RWPE2 (cell line): Measurements from ENCODE around the gene PGS1.

Experiments
- ATAC-seq: fragments of 200-7000 bp; cut with Tn5 transposase; 3 replicates; pipeline ENCODE4 v1.9.1; 2021; ENCODE audit warnings: low read depth
- DNase-seq: peaks from one replicate; pipeline ENCODE4 v3.0.0-alpha.2; 2020; ENCODE audit warnings: low spot score
- H3K27ac ChIP-seq: fragments of 450-650 bp; 2 replicates; pipeline ENCODE4 v1.5.1; 2017; ENCODE audit warnings: mild to moderate bottlenecking; ENCODE audit not compliant: poor library complexity, severe bottlenecking
- H3K27me3 ChIP-seq: fragments of 250-450 bp; sonication (Bioruptor Pico); 2 replicates; pipeline ENCODE4 v1.5.1; 2021; ENCODE audit warnings: mild to moderate bottlenecking, moderate library complexity; ENCODE audit not compliant: insufficient read depth, poor library complexity, severe bottlenecking
- H3K36me3 ChIP-seq: fragments of 250-450 bp; sonication (Bioruptor Pico); 2 replicates; pipeline ENCODE4 v1.5.1; 2020; ENCODE audit warnings: low read depth, mild to moderate bottlenecking, moderate library complexity
- H3K4me1 ChIP-seq: fragments of 250-450 bp; sonication (Bioruptor Pico); 2 replicates; pipeline ENCODE4 v1.5.1; 2021; ENCODE audit warnings: mild to moderate bottlenecking, moderate library complexity; ENCODE audit not compliant: insufficient read depth, poor library complexity, severe bottlenecking
- H3K4me3 ChIP-seq: fragments of 250-450 bp; sonication (Bioruptor Pico); 2 replicates; pipeline ENCODE4 v1.5.1; 2021; ENCODE audit warnings: mild to moderate bottlenecking, moderate library complexity; ENCODE audit not compliant: severe bottlenecking
- H3K9me3 ChIP-seq: fragments of 250-450 bp; sonication (Bioruptor Pico); 2 replicates; pipeline ENCODE4 v1.5.1; 2021; ENCODE audit warnings: mild to moderate bottlenecking, moderate library complexity; ENCODE audit not compliant: severe bottlenecking
- TF ChIP-seq, protein P1 (sequence below): fragments of 450-650 bp; IDR thresholded peaks from one replicate; pipeline ENCODE4 v1.5.1; 2017; ENCODE audit warnings: mild to moderate bottlenecking, moderate library complexity; ENCODE audit not compliant: poor library complexity, severe bottlenecking

Gene PGS1

DNA sequence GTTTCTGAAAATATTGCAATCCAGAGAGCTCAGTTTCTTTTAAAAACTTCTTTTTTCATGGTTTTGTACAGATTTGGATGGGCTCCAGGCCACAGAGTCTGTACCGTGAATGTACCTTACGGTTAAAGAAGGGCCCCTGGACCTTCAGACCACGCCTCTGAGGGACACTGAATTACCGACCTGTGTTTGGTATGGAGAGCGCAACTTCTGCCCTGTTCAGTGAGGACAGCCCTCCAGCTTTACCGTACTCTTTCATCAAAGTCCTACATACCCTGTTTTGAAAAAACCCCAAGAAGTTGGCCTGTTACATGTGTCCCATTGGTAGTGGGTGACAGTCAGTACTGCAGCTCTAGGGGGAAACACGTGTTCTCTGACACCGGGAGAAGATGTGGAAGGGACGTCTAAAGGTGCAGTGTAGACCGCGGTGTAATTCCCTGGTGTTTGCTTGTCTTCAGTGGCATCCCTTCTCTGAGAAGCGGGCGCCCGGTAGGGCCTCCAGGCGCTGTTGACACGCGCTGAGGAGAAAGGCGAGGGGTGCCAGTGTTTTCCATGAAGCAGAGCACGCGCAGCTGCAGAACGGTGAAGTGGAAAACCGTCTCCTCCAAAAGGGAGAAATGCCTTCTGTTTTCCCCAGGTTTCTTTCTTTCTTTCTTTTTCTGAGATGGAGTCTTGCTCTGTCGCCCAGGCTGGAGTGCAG, 6.2 kb downstream of the PGS1 start:
- Histone ChIP-seq H3K27me3 (no peaks in the 10 kb centered on the region), H3K4me3 (no peak overlapping the region), H3K9me3 (no peaks in the 10 kb centered on the region), H3K27ac (peak overlapping the region; percentile 87), H3K4me1 (peaks cover 46% of the 10 kb centered on the region), H3K36me3 (peaks cover 17% of the 10 kb centered on the region)
- peak; percentile 7; the same call in 1 of the 3 replicates for ATAC-seq
- TF ChIP-seq, protein P1, sequence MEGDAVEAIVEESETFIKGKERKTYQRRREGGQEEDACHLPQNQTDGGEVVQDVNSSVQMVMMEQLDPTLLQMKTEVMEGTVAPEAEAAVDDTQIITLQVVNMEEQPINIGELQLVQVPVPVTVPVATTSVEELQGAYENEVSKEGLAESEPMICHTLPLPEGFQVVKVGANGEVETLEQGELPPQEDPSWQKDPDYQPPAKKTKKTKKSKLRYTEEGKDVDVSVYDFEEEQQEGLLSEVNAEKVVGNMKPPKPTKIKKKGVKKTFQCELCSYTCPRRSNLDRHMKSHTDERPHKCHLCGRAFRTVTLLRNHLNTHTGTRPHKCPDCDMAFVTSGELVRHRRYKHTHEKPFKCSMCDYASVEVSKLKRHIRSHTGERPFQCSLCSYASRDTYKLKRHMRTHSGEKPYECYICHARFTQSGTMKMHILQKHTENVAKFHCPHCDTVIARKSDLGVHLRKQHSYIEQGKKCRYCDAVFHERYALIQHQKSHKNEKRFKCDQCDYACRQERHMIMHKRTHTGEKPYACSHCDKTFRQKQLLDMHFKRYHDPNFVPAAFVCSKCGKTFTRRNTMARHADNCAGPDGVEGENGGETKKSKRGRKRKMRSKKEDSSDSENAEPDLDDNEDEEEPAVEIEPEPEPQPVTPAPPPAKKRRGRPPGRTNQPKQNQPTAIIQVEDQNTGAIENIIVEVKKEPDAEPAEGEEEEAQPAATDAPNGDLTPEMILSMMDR = no peak
- no peak for DNase-seq

DNA sequence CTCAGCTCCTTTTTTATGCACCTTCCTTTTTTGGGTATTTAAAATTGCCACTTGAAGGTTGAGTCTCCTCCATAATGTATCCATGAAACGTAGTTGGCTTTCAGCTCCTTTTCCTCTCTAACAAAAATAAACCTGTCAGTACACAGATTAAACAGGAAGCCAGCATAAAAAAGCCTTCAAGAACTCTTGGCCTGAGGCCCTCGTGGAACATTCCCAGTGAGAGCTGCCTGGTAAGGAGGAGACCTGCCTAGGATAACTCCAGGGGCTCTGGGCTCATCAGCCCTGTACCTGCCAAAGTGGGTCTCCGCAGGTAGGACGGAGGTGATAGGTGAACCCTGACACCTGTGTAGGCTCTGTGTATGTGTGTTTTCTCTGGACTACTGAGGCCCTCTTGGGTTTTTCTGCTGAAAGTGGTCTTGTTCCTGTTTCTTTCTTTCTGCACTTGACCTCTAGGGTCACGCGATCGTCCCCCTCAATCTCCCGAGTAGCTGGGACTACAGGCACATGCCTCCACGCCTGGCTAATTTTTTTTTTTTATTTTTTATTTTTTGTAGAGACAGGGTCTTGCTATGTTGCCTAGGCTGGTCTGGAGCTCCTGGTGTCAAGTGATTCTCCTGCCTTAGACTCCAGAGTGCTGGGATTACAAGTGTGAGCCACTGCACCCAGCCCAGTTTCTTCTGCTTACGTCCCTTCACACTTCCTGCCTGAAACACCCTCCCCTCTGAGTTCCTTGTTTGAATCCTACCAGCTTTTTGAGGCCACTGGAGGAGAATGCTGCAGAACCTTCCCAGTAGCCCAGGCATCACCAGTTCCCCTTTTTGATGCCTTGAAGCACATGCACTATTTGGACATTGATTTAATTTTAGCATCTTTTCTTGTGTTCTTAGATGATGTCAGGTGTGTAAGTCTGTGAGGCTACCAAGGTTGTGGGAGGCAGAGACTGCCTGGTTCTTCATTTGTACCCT, 9.8 kb downstream of the PGS1 start:
- H3K4me3 ChIP-seq = no peak overlapping the region
- TF ChIP-seq, protein P1 = no peak
- DNase-seq (no peak), ATAC-seq (no peak)
- H3K27ac ChIP-seq = no peak overlapping the region
- peaks cover 16% of the 10 kb centered on the region for H3K36me3 ChIP-seq
- no peaks in the 10 kb centered on the region for H3K9me3 ChIP-seq
- H3K27me3 ChIP-seq = no peaks in the 10 kb centered on the region
- peaks cover 57% of the 10 kb centered on the region for H3K4me1 ChIP-seq

DNA sequence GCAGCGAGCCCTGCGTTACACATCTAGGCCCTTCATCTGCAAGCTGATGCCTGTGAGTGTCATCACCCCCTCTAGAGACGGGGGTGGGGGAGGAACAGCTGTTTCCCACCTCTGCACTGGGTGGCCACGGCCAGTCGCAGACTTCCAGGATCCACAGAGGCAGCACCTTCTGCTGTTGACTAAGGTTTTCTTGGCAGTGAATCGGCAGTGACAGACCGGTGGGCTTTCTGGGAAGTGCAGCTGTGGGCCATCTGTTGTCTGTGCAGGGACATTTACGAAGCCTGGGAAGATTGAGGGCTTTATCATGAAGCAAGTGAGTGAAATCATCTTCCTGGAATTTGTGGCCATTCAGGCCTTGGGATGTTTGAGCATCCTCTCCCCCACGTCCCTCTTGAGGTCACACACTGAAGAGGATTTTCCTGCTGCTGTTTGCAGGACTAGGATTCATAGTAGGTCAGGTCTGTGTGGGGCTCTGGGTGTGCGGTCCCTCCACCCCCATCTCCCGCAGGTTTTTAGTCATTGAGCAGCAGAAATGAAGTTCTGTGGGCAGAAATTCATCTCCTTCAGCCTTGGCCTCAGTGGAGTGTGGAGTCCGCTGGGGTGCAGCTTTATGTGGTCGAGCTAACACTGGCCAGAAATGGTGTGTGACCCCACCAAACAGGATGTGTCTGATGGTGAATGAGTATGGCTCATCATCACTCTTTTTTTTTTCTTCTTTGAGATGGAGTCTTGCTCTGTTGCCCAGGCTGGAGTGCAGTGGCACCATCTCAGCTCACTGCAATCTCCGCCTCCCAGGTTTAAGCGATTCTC, 12.0 kb downstream of the PGS1 start:
- Histone ChIP-seq H3K36me3 (peaks cover 31% of the 10 kb centered on the region), H3K27me3 (no peaks in the 10 kb centered on the region), H3K4me1 (peaks cover 38% of the 10 kb centered on the region), H3K27ac (peak overlapping the region; percentile 70), H3K4me3 (no peak overlapping the region), H3K9me3 (no peaks in the 10 kb centered on the region)
- TF ChIP-seq, protein P1 = no peak
- ATAC-seq = peak; percentile 52; the same call in 2 of the 3 replicates
- DNase-seq = no peak

DNA sequence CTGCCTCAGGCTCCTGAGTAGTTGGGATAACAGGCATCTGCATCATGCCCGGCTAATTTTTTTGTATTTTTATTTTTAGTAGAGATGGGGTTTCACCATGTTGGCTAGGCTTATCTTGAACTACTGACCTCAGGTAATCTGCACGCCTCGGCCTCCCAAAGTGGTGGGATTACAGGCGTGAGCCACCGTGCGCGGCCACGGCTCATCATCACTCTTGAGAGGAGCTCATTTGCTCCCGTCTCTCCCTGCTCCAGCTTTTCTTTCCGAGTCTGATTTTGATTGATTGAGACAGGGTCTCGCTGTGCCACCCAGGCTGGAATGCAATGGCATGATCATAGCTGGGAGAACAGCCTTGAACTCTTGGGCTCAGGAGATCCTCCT, 12.6 kb downstream of the PGS1 start:
- Histone ChIP-seq H3K36me3 (peaks cover 37% of the 10 kb centered on the region), H3K9me3 (no peaks in the 10 kb centered on the region), H3K27ac (peak overlapping the region; percentile 70), H3K27me3 (no peaks in the 10 kb centered on the region), H3K4me1 (peaks cover 32% of the 10 kb centered on the region), H3K4me3 (no peak overlapping the region)
- ATAC-seq = no peak
- DNase-seq = no peak
- TF ChIP-seq, protein P1 = no peak
